Activated CD4-positive, alpha-beta T cell treated with anti-CD3 and anti-CD28 coated beads, Interleukin-2, amount 50 U/mL, for 48 hours (primary cell): ENCODE data around the gene RPL23.

Experiments
- DNase-seq, 2 experiments: peaks; one replicate each; pipeline ENCODE4 v3.0.0-alpha.2; 2020

Gene RPL23

DNA sequence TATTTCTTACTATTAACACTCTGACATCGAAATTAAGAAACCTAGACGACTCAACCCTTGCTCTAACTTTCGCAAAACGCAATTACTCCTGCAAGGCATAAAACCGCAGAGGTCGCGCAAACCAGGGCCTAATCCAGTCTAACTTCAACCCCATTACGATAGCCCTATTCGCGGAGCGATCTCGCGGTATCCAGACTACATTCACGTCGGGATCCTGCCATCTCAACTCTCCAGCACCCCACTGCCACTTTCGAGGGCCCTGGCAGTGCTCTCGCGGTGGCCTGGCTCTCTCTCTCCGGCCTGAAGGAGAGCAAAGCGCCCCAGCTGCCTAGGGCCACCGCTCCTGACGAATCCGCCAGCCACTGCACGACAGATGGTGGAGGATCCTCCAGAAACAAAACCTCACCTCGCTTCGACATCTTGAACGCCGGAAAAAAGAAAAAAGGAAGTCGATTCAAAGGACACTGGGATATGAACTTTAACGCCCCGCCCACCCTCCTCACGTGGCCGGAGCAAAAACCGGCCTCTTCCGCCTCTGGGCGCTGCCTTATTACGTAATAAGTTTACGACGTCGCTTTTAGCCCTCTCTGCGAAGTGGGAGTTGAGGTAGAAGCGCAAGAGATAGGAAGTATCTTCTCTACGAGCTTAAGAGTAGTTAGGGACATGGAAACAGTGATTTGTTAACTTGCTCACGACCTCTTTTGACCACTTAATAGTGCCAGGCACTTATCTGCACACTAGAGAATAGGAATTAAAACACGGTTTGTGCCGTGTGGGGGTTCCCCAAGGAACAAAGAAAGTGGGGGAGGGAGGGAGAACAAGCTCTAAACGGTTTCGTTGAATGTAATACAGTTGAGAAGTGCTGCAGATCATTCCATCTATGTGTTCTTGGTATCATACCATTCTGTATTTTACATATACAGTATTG is at the start of gene RPL23:
TSS of gene RPL23 (minus strand) at position 430 of the 928 bp plus-strand sequence. CDS start at position 419, 11 bp downstream.
- DNase-seq = peak; percentile 90 to 93

DNA sequence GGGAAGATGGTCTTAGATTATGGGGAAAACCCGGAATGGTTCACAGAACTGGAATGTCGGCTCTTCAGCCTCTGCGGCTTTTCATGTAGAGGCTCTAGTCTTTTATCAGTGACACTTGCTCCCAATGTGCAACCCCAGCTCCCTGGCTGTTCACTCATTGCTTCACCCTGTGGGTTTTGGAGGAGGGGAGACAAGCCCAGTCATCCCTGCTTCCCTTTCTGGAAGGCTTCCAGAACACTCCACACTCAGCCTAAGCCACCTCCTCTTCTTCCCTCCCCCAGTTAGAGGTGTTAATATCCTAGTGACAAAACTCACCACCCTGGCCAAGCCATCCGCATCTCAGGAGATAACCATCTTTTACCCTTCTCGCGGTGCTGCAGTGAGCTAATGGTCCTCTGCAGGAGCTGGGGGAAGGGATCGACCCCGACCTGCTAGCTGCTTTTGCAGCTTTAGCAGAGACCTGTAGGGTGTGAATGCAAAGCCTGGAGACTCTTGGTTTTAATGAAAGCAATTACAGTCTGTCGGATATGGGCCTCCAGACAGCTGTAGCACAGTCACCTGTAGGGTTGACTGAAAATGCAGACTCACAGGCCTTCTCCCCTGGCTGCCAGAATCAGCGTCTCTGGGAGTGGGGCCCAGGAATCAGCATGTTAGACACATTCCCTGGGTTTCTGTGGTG is 47.6 kb upstream of the RPL23 start:
- no peak for DNase-seq

DNA sequence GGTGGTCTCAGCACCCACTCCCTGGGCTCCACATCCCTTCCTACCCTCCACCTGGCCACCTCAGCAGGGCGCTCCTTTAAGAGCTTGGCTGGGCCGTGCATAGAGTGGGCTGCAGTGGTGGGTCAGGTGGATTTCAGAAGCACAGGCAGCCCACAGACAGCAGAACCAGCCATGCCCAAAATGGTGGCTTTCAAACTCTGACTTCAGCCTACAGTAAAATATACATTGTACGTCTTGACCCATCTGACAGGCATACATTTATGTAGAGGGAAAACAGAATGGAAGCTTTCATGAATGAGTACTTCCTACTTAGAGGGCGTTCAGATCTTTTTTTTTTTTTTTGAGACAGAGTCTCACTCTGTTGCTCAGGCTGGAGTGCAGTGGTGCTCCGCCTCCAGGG is 45.9 kb upstream of the RPL23 start:
- no peak for DNase-seq

DNA sequence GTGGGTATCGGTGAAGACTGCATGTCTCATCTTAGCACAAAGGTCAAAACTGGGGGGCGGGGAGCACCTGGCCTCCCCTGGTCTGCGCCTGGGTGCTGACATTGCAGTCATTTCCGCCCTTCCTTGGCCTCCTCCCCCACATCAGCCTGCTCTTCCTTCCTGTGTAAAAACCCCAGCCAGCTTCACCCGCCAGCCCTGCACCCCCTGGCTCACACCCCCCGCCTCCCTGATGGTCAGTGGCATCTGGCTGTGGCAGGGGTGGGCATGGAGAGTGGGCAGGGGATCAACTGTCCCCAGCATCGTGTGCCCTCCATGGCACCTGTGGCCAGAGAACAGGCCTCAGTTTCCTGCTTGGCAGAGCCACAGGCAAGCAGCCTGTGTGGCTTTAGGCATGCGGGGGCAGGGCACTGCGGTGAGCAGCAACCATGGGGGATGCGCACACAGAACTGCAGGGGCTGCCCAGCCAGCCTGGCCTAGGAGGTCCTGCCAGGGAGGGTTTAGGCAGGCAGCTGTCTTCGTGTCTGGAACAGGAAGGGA is 45.4 kb upstream of the RPL23 start:
- peak; percentile 88 to 91 for DNase-seq

DNA sequence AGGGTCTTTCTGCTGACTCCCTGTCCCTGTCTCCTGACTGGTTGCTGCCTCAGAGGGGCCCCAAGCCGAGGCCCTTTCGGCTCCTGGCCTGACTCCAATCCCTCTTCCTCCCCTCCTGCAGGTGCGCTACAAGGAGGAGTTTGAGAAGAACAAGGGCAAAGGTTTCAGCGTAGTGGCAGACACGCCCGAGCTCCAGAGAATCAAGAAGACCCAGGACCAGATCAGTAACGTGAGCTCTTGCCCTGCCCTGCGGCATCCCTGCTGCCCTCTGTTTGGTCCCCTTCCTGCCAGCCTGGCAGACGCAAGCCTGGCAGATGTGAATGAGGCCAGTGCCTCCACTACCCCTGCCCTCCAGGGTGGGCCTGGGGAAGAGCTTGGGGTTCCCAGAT is 44.8 kb upstream of the RPL23 start:
- peak in 1 of 2 experiments; percentile 46 for DNase-seq

DNA sequence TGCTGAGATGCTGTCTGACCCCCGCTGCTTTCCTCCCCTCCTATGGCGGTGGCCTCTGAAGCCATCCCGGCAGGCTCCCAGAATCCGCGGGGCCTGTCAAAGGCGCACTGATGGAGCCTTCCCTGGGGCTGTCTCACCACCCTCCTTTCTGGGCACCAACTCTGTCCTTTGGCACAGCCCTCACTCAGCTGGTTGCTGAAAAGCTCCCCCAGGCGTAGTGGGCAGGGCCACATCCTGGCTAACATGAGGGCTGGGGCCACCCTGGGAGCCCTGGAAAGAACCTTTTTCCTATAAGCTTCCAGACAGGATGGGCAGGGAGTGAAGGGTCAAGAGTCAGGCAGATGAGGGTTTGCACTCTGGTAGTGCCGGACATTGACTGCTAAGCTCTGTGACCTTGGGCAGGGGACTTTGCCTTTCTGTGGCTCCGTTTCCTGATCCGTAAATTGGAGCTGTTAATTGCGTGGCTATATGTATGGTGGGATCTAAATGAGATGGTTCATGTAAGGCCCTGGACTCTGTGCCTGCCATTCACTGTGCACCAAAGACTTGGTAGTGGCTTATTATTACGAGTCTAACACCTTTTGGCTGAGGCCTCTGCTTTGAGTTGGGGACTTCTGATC is 44.3 kb upstream of the RPL23 start:
- DNase-seq = no peak

DNA sequence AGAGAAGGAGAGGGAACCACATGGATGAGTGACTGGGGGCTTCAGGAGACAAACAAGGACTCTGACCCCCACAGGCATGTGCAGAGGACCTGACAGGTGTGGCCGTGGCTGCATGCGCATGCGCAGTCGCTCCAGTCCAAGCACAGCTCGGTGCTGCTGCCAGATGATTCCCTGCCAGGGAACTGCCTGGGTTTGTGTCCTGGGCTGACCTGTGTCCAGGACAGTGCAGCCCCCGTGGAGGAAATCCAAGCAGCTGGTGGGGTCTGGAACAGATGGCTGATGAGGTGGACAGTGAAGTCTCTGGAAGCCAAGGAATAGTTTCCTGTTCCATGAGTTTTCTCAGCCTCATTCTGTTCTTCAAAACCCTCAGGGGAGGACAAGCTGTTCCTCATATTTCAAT is 43.7 kb upstream of the RPL23 start:
- DNase-seq = no peak

DNA sequence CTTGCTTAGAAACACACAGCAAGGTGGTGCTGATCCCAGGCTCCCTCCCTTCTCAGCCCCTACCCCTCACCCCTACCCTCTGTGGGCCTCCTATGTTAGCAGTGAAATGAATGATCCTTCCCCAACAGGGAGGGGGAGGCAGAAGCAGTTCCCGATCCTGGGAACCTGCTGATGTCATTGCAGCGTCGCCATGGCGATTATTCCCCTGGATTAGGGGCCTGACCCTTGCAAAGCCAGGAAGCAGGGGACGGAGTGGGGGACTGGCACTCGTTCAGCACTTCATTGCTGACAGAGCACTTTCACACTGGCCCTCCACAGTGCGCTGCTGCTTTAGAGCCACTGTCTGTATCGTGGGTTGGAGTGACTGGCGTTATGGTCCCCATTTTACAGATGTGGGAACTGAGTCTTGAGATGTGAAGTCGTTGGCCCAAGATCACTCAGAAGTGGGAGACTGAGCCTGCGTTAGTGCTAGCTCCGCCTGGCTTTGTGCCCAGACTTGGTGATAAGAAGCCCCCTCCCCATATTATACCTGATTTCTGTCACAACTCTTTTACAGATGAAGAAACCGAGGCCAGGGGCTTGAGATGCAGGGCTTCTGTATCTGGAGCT is 42.9 kb upstream of the RPL23 start:
- no peak for DNase-seq

DNA sequence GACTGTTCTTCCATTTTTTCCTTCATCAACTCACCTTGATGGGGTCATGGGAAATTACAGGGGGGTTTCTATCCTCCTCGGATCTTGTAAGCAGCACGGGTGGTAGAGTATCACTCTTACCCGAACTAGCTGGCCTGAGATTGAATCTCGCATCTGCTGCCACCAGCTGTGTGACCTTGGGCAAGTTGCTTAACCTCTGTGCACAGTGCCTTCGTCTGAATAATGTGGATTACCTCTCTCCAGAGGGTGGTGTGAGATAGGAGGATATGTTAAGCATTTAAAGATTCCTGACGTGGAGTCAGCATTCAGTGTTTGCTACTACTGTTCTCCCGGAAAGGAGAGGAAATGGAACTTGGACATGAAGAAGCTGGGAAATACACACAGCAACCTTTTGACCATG is 40.8 kb upstream of the RPL23 start:
- no peak for DNase-seq

DNA sequence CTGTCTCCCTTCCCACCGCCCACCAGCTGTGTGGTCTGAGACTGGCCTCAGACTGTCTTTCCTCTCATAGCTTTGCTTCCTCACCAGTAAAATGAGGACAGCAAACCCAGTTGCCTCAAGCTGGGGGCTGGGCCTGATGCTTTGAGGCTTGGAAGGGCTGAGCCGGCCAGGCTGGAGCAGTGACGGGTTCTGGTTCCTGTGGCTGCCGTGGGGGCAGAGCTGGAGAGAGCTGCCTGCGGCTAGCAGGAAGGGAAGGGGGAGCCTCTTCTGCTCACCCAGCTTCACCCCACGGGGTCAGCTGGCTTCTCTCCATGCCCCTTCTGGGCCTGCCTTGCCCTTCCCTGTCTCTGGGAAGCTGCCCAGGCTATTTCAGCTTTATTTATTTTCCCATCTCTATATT is 40.1 kb upstream of the RPL23 start:
- peak; percentile 40 to 54 for DNase-seq

DNA sequence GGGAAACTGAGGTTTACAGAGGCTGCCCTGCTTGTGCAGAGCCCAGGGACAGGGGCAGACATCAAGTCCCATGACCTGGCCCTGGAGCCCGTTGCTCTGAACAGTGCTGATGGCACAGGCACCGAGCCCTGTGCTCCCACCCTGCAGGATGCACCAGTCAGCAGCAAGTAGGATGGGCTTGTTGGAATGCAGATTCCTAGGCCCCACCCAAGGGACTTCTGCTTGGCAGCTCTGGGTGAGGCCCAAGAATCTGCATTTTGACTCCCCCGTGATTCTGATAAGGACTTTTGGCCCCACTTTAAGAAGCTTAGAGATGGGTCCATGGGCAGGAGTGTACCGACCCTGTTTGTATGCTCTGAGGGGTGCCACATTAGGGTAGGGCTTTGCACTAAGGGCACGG is 39.6 kb upstream of the RPL23 start:
- no peak for DNase-seq

DNA sequence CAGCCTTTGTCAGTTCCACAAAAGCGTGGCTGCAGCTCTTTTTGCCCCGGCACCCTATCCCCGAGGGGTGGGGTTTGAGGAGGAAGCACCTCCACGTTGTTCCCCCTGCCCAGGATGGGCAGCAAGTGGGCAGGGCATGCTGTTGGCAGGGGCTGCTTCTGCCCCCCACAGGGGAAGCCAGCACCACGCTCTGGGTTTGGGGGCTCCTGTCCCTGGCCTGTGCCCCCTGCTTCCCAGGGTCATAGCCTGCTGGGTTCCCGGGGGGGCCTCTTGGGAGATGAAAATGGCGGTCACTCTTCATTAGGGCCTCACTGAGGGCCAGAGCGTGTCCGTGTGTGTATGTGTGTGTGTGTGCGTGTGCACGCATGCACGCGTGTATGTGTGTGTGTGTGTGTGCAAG is 39.1 kb upstream of the RPL23 start:
- DNase-seq = no peak

DNA sequence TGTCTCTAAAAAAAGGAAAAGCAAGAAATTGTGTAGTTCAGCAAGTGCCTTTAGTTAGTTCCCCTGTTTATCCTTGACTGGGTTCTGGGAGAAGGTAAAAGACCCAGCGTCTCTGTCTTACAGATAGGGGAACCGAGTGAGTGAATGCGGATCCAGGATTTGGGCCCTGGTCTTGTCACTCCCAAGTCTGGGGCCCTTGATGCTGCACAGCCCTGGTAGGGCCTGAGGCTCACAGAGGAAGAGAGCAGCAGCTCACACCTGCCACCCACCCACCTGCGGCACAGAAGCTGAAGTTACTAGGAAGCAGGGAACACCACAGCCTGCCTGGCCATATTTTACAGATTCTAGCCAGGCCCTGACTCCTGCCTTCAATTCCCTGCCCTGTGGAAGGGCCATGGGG is 38.6 kb upstream of the RPL23 start:
- DNase-seq = no peak

DNA sequence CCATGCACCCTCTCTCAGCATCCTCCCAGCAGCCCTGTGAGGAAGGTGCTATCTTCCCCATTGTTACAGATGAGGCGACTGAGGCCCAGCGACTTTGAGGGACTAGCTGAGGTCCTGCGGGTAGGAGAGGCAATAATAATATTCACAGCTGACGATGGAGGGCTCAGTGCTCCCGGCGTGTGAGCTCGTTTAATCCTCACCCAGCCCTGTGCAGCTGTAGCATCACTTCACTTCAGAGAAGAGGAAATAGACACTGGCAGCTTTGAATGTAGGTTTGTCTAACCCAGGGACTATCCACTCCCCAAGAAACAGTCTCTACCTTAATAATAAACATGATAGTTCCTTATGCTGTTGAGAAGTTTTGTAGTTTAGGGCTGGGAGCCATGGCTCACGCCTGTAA is 37.9 kb upstream of the RPL23 start:
- no peak for DNase-seq

DNA sequence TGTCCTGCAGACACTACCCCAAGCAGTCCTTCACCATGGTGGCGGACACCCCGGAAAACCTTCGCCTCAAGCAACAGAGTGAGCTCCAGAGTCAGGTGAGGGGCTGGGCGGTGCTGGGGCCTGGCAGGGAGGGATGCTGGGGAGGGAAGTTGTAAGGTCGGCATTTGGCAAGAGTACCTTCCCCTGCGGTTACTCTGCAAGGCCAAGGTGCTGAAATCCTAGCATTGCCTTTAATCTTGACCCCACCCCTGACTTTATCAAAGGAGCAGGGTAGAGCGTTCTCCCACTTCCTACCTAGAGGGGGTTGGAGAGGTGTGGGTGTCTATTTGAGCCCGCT is 36.9 kb upstream of the RPL23 start:
- no peak for DNase-seq

DNA sequence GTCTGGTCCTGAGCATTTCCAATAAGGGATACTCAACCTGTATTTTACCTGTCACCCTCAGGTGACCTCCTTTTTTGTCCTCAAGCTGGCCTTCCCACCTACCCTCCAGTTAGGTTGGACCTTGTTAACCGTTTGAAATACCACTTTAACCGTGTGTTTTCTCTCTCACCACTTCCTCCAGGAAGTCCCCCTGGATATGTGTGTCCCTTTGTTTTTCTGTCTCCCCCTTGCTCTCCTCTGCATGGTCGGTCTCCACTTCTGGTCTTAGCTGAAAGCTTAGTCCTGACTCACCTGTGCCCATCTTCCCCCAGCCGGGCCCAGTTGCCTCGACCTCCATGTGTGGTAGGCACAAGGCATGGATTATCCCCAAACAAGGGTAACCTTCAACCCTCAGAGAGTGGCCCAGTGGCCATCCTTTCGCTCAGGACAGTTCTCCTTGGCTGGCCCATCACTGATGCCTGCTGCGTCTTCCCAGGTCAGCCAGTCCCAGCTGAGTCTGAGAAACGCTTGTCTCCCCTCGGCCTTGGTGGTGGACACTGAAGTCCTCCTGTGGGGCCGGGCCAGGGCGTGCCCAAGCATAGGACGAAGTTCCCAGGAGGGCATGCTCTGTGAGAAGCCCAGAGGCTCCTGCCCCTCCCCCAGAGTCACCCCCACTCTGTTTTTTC is 36.4 kb upstream of the RPL23 start:
- DNase-seq = no peak

DNA sequence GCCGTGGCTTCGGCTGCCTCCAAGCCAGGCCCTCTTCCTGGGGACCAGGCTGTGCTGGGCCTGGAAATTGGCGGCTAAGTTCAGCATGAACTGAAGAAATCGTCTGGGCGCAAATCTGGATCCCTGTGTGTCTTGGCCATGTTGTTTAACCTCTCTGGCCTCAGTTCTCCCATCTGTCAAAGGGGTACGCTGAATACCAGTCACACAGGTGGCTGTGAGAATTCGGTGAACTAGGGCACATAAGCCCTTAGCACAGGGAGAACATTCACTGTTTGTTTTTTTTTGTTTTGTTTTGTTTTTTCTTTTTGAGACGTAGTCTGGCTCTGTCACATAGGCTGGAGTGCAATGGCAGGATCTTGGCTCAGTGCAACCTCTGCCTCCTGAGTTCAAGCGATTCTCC is 35.3 kb upstream of the RPL23 start:
- DNase-seq = no peak

DNA sequence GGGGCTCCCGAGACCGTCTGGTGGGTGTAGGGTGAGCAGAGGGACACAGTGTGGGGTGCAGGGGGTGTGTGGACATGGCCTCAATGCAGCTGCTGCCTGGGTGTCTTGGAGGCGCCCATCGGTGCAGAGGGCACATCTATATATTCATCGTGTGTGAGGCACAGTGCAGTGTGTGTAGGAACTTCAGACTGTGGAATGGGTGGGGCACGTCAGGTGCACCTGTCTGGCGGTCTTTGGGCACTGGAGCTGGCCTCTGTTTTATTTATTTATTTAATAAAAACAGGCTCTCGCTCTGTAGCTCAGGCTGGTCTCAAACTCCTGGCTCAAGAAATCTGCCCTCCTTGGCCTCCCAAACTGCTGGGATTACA is 33.1 kb upstream of the RPL23 start:
- no peak for DNase-seq

DNA sequence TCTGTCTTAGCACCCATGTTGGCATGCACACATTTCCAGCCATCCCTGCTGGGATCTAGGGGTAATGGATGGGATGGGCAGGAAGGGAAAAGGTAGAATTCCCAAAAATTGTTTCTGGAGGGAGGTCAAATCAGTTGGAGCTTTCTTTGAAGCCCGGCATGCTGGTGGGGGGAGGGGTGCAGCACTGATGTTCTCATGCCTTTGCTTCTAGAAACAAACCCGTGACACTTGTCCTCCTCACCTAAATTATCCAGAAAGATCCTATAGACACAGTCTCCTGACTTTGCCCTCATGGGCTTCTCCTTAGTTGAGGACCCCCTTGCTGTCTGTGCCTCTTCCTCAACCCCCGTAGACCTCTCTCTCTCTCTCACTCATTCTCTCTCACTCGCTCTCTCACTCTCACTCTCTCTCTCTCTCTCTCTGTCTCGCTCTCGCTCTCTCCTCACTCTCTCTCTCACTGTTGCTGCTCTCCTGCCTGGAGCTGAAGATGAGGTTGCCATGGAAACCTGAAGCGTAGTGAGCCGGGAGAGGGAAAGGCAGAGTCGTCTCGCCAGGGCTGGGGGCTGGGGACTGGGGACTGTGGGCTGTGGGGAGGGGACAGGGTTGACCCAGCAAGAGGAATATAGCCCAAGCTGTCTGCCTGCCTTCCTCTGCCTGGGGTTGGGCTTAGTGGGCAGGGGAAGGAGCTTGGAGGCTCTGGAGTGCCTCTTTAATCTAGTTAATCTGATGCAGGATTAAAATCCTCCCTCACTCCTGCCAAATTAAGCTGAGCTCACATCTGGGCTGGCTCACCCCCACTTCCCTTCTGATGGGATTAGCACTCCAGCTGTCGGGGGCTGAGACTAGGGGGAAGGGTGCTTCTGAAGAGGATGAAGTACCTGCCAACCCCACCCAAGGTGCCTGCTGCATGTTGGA is 32.5 kb upstream of the RPL23 start:
- DNase-seq = no peak

DNA sequence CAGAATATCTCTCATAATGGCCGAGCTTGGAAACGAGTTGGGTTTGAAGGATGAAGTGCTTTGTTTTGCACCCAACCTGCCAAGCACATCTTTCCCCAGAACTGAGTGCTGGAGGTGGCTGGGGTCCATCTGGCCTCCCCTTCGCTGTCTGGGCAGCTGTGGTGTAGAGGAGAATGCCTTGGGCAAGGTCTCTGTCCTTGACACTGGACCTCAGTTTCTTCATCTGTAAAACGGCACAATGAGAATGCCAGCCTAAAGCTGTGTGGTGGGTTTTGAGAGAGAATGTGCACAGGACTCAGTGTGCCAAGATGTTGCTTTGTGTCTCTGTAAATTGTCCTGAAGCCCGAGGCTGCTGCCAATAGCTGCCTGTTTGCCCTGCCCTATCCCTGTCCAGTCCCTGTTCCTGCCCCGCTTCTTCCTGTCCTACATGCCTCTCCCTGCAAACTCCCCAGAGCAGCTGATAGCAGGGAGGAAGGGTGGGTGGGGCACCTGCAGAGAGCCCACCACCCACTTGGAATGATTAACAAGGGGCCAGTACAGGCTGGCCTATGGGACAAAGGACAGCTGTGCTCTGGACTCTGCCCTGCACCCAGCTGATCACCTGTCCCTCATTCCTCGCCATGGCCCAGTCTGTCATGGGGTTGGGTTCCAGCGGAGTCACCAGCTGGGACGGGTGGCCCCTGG is 31.7 kb upstream of the RPL23 start:
- no peak for DNase-seq
